HepG2 (cell line): ENCODE data around the gene CNBD2. TPM values are rescaled to one million over a fixed set of nuclear protein-coding genes. Genes with fewer than 3 reads are reported as not detected.
A peak's percentile ranks its signal among the peaks of the same experiment; 100 is the strongest.
"Not testable (repeated sequence)": the region's sequence is repeated elsewhere in the genome, so short reads cannot be mapped to it uniquely, and the experiment has no call there.

Source experiments
- ATAC-seq: fragments of 200-7000 bp; cut with Tn5 transposase; 3 replicates; pipeline ENCODE4 v1.9.1; 2020; ENCODE audit warnings: mild to moderate bottlenecking, moderate library complexity
- BruUV-seq: library from RNA; stranded (reverse); fragments of 400-500 nt; replicated peaks from 2 replicates; lab custom pipeline; 2021; lab: Mats Ljungman, UMichigan
- CTCF ChIA-PET: fragments of 300-600 bp; formaldehyde crosslinking; extraction: SDS; loops from one replicate; lab custom pipeline; 2021; ENCODE audit warnings: low total read pairs, inconsistent platforms, low intra/inter-chr PET ratio; lab: Yijun Ruan, JAX
- POLR2A ChIA-PET: fragments of 350-600 bp; sonication (Branson Sonifier 250); formaldehyde crosslinking; loops from one replicate; lab custom pipeline; 2020; ENCODE audit warnings: antibody characterized with exemption, inconsistent platforms; lab: Yijun Ruan, JAX
- DNase-seq: peaks from one replicate; pipeline ENCODE4 v3.0.0-alpha.2; 2015; ENCODE audit warnings: low spot score
- FAIRE-seq: peaks from 3 replicates; lab custom pipeline; 2011; peaks lifted over from hg19 to GRCh38; lab: Jason Lieb, UNC
- H2AFZ ChIP-seq: one replicate; pipeline ENCODE4 v1.6.1; 2011; ENCODE audit warnings: low read length, inconsistent platforms
- H3K27ac ChIP-seq: fragments of 300-600 bp; 3 replicates; pipeline ENCODE4 v1.8.0; 2011; ENCODE audit warnings: mixed run types, mild to moderate bottlenecking, mixed read lengths, low read length, inconsistent platforms; ENCODE audit not compliant: insufficient read depth; ENCODE audit errors: extremely low read length
- H3K27me3 ChIP-seq, 2 experiments: fragments of 200-600 bp in 1 of 2; 2 replicates in 1 of 2; 3 replicates in 1 of 2; pipeline versions ENCODE4 v1.6.0 to v1.8.0; 2011; ENCODE audit warnings: low read length in 2 of 2, mild to moderate bottlenecking in 2 of 2, moderate library complexity in 2 of 2, inconsistent platforms in 1 of 2; ENCODE audit not compliant: insufficient read depth in 2 of 2, control insufficient read depth in 1 of 2
- H3K36me3 ChIP-seq, 2 experiments: fragments of 200-600 bp in 1 of 2; replicated peaks in 1 of 2; 2 replicates in 1 of 2; 3 replicates in 1 of 2; pipeline versions ENCODE4 v1.5.1 to v1.8.0; 2011; ENCODE audit warnings: low read length in 2 of 2, inconsistent platforms in 1 of 2; ENCODE audit not compliant: insufficient read depth in 2 of 2, control insufficient read depth in 1 of 2
- H3K4me1 ChIP-seq: 2 replicates; pipeline ENCODE4 v1.5.1; 2012; ENCODE audit warnings: low read length, inconsistent platforms; ENCODE audit not compliant: insufficient read depth
- H3K4me2 ChIP-seq: 2 replicates; pipeline ENCODE4 v1.6.0; 2011; ENCODE audit warnings: low read depth, low read length, inconsistent platforms
- H3K4me3 ChIP-seq, 3 experiments: fragments of 200-600 bp in 1 of 3; sonication (generic), shearing (Covaris generic) in 1 of 3; replicated peaks in 1 of 3; 2 replicates each; pipeline ENCODE4 v1.5.1; 2011 to 2016; ENCODE audit warnings: low read length in 3 of 3, inconsistent platforms in 2 of 3, low read depth in 2 of 3, mild to moderate bottlenecking in 2 of 3, control low read depth in 1 of 3, mixed read lengths in 1 of 3; ENCODE audit not compliant: insufficient read depth in 1 of 3
- H3K79me2 ChIP-seq: one replicate; pipeline ENCODE4 v1.6.1; 2011; ENCODE audit warnings: low read length, inconsistent platforms; ENCODE audit not compliant: insufficient read depth
- H3K9ac ChIP-seq: 2 replicates; pipeline ENCODE4 v1.6.0; 2011; ENCODE audit warnings: mild to moderate bottlenecking, low read depth, low read length, inconsistent platforms; ENCODE audit not compliant: insufficient read depth
- H3K9me3 ChIP-seq: 2 replicates; pipeline ENCODE4 v1.5.1; 2012; ENCODE audit warnings: mild to moderate bottlenecking, low read length
- H4K20me1 ChIP-seq: 2 replicates; pipeline ENCODE4 v1.6.0; 2011; ENCODE audit warnings: inconsistent platforms, mild to moderate bottlenecking, low read length, moderate library complexity; ENCODE audit not compliant: insufficient read depth
- ARNT2 ChIP-seq: sonication (generic); formaldehyde crosslinking; IDR thresholded peaks from 2 replicates; pipeline ENCODE4 v1.8.0; 2022; ENCODE audit warnings: mild to moderate bottlenecking, low read depth, missing genetic modification reagents, moderate library complexity
- CHCHD3 ChIP-seq: sonication (generic); formaldehyde crosslinking; IDR thresholded peaks from 2 replicates; pipeline ENCODE4 v1.8.0; 2022; ENCODE audit warnings: mild to moderate bottlenecking, missing genetic modification reagents, moderate library complexity
- KAT7 ChIP-seq: IDR thresholded peaks from 2 replicates; pipeline ENCODE4 v1.6.1; 2018; ENCODE audit warnings: borderline replicate concordance, missing compliant biosample characterization
- KLF16 ChIP-seq, 2 experiments: sonication (generic) in 1 of 2; formaldehyde crosslinking in 1 of 2; IDR thresholded peaks; 2 replicates each; pipeline versions ENCODE4 v1.6.1 to v1.8.0; 2016 to 2023; ENCODE audit warnings: missing genetic modification reagents in 2 of 2, missing compliant biosample characterization in 1 of 2
- SP1 ChIP-seq, 2 experiments: fragments of 450-650 bp in 1 of 2; sonication (generic) in 1 of 2; formaldehyde crosslinking in 1 of 2; IDR thresholded peaks; 2 replicates each; pipeline versions ENCODE4 v1.4.0 to v1.6.1; 2016 to 2020; ENCODE audit warnings: missing genetic modification reagents in 1 of 2
- SSRP1 ChIP-seq: IDR thresholded peaks from 2 replicates; pipeline ENCODE4 v1.6.1; 2016; ENCODE audit warnings: control low read depth
- ZC3H13 ChIP-seq: sonication (generic); formaldehyde crosslinking; IDR thresholded peaks from 2 replicates; pipeline ENCODE4 v1.8.1; 2023; ENCODE audit warnings: mild to moderate bottlenecking, missing genetic modification reagents, moderate library complexity
- ZNF274 ChIP-seq: sonication (generic); formaldehyde crosslinking; IDR thresholded peaks from 2 replicates; pipeline ENCODE4 v1.5.1; 2020; ENCODE audit warnings: mild to moderate bottlenecking, missing genetic modification reagents
- ZNF501 ChIP-seq: sonication (generic); formaldehyde crosslinking; IDR thresholded peaks from 2 replicates; pipeline ENCODE4 v1.5.1; 2020; ENCODE audit warnings: mild to moderate bottlenecking, moderate library complexity, missing genetic modification reagents
- ZNF781 ChIP-seq: sonication (generic); formaldehyde crosslinking; IDR thresholded peaks from 2 replicates; pipeline ENCODE4 v1.5.1; 2020; ENCODE audit warnings: borderline replicate concordance, mild to moderate bottlenecking, missing genetic modification reagents; ENCODE audit errors: not compliant biosample characterization
- ZNF790 ChIP-seq: sonication (generic); formaldehyde crosslinking; IDR thresholded peaks from 2 replicates; pipeline ENCODE4 v1.8.0; 2022; ENCODE audit warnings: missing genetic modification reagents, mild to moderate bottlenecking, borderline replicate concordance
- ZNF883 ChIP-seq: sonication (generic); formaldehyde crosslinking; IDR thresholded peaks from 2 replicates; pipeline ENCODE4 v1.5.1; 2020; ENCODE audit warnings: mild to moderate bottlenecking, missing genetic modification reagents; ENCODE audit errors: not compliant biosample characterization
- WGBS: methylation state at CpG from one replicate; pipeline ENCODE4 v1.1.6; 2017; ENCODE audit warnings: low lambda C conversion rate; 5-methylcytosine and 5-hydroxymethylcytosine counted together
- in situ Hi-C: cut with HindIII; loops from 2 replicates; pipeline ENCODE4 v1.10.0; 2017; ENCODE audit warnings: low pct_unique_long_range_greater_than_20kb; ENCODE audit not compliant: extremely low pct_ligation_motif_present
- intact Hi-C: fragments of 100-400 bp; cut with micrococcal nuclease; formaldehyde crosslinking; loops from one replicate; pipeline ENCODE4 v1.10.0; 2022; ENCODE audit not compliant: unreplicated experiment
- polyA plus RNA-seq, 8 experiments: library from polyadenylated mRNA; depleted of rRNA in 3 of 8; stranded (reverse) in 7 of 8; unstranded in 1 of 8; fragments of >200 nt; fragmentation: Illumina TruSeq in 4 of 8; extraction: Trizol in 4 of 8; gene quantifications; 2 replicates each; pipeline versions ENCODE4 v1.2.1 to v1.2.3, GENCODE V29; 2011 to 2016; ENCODE audit warnings: low read depth in 4 of 8, missing spikeins in 1 of 8, mixed read lengths in 1 of 8; ENCODE audit not compliant: insufficient read depth in 1 of 8
- total RNA-seq, 5 experiments: library from RNA; depleted of rRNA; stranded (reverse); fragments of >200 nt; fragmentation: Illumina TruSeq; extraction: Trizol; gene quantifications; 2 replicates each; pipeline ENCODE4 v1.2.3, GENCODE V29; 2016; ENCODE audit warnings: low read depth in 1 of 5
- TF ChIP-seq, protein P1 (sequence below): sonication (generic); formaldehyde crosslinking; IDR thresholded peaks from 2 replicates; pipeline ENCODE4 v1.5.1; 2020; ENCODE audit warnings: mild to moderate bottlenecking, missing genetic modification reagents, moderate library complexity
- TF ChIP-seq, protein P2 (sequence below): sonication (generic); formaldehyde crosslinking; conservative IDR thresholded peaks from 2 replicates; pipeline ENCODE4 v1.8.0; 2022; ENCODE audit warnings: mild to moderate bottlenecking, moderate library complexity, missing genetic modification reagents
- TF ChIP-seq, protein P3 (sequence below): sonication (generic); formaldehyde crosslinking; IDR thresholded peaks from 2 replicates; pipeline ENCODE4 v1.4.0; 2020; ENCODE audit warnings: missing genetic modification reagents

Gene CNBD2
- total and polyA plus RNA-seq, 2 of the 13 experiments (the other 11 are each of a cell fraction or from before 2014, with no cell fraction given) = 12.4 to 22.8 TPM

DNA sequence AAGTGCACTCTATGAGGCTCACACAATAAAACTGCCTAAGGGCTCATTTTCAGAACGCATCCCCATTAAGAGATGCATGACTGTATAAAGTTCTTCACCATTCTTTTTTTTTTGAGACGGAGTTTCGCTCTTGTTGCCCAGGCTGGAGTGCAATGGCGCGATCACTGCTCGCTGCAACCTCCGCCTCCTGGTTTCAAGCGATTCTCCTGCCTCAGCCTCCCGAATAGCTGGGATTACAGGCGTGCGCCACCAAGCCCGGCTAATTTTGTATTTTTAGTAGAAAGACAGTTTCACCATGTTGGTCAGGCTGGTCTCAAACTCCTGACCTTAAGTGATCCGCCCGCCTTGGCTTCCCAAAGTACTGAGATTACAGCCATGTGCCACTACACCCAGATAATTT, 16.3 kb upstream of the CNBD2 start:
- peaks cover 30% of the 10 kb centered on the region for H3K4me1 ChIP-seq
- H3K36me3 ChIP-seq; H3K27ac ChIP-seq; H3K9me3 ChIP-seq; DNase-seq; ATAC-seq; H4K20me1 ChIP-seq; H2AFZ ChIP-seq; H3K27me3 ChIP-seq; FAIRE-seq; intact Hi-C loops; in situ Hi-C loops; BruUV-seq; TF ChIP-seq SP1 (IDR thresholded peaks at IDR 0.05): not testable (repeated sequence)
- H3K79me2 ChIP-seq = peaks cover 18% of the 10 kb centered on the region
- ChIA-PET CTCF (interaction anchor here (1.0 kb wide), 1 partner anchor 19 kb away, joined by 5 read pairs; no protein-coding TSS in a partner anchor), POLR2A (interaction anchor here (2.4 to 4.3 kb wide), 3 partner anchors 41 to 412 kb away, joined by 6 to 72 read pairs (median 14); partner anchors contain the start of gene RBM39)
- 96% methylated on average over 14 of the region's 14 CpGs for WGBS
- peak overlapping the region in 2 of 3 experiments; percentile 86 to 99; a peak in 3 of 6 replicates for H3K4me3 ChIP-seq
- peak overlapping the region; percentile 99; the same call in 1 of the 2 replicates for H3K9ac ChIP-seq
- H3K4me2 ChIP-seq = peak overlapping the region; percentile 87
- TF ChIP-seq KLF16 (CRISPR knock-in tag; IDR thresholded peaks at IDR 0.05) (0 out of 4 replicates have a peak, but pooled peaks of 1 of the 2 experiments have one; percentile 3), ZNF781 (CRISPR knock-in tag) (peak; percentile 30), ZNF274 (CRISPR knock-in tag) (0 out of 2 replicates have a peak, but pooled peaks have one; percentile 20), ZNF501 (CRISPR knock-in tag) (peak; percentile 52; the same call in 1 of the 2 replicates), ZC3H13 (CRISPR knock-in tag) (peak; percentile 50; the same call in 1 of the 2 replicates), SP1 (CRISPR knock-in tag; IDR thresholded peaks at IDR 0.05) (0 out of 2 replicates have a peak, but pooled peaks have one; percentile 21), KAT7 (0 out of 2 replicates have a peak, but pooled peaks have one; percentile 53), ZNF883 (CRISPR knock-in tag) (peak; percentile 64), CHCHD3 (peak; percentile 20; the same call in 1 of the 2 replicates), SSRP1 (CRISPR knock-in tag) (peak; percentile 31; the same call in 1 of the 2 replicates), ZNF790 (CRISPR knock-in tag) (peak; percentile 19; the same call in 1 of the 2 replicates), ARNT2 (peak; percentile 15; the same call in 1 of the 2 replicates)
- TF ChIP-seq, protein P1, sequence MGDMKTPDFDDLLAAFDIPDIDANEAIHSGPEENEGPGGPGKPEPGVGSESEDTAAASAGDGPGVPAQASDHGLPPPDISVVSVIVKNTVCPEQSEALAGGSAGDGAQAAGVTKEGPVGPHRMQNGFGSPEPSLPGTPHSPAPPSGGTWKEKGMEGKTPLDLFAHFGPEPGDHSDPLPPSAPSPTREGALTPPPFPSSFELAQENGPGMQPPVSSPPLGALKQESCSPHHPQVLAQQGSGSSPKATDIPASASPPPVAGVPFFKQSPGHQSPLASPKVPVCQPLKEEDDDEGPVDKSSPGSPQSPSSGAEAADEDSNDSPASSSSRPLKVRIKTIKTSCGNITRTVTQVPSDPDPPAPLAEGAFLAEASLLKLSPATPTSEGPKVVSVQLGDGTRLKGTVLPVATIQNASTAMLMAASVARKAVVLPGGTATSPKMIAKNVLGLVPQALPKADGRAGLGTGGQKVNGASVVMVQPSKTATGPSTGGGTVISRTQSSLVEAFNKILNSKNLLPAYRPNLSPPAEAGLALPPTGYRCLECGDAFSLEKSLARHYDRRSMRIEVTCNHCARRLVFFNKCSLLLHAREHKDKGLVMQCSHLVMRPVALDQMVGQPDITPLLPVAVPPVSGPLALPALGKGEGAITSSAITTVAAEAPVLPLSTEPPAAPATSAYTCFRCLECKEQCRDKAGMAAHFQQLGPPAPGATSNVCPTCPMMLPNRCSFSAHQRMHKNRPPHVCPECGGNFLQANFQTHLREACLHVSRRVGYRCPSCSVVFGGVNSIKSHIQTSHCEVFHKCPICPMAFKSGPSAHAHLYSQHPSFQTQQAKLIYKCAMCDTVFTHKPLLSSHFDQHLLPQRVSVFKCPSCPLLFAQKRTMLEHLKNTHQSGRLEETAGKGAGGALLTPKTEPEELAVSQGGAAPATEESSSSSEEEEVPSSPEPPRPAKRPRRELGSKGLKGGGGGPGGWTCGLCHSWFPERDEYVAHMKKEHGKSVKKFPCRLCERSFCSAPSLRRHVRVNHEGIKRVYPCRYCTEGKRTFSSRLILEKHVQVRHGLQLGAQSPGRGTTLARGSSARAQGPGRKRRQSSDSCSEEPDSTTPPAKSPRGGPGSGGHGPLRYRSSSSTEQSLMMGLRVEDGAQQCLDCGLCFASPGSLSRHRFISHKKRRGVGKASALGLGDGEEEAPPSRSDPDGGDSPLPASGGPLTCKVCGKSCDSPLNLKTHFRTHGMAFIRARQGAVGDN (CRISPR knock-in tag) = peak; percentile 46
- TF ChIP-seq, protein P2, sequence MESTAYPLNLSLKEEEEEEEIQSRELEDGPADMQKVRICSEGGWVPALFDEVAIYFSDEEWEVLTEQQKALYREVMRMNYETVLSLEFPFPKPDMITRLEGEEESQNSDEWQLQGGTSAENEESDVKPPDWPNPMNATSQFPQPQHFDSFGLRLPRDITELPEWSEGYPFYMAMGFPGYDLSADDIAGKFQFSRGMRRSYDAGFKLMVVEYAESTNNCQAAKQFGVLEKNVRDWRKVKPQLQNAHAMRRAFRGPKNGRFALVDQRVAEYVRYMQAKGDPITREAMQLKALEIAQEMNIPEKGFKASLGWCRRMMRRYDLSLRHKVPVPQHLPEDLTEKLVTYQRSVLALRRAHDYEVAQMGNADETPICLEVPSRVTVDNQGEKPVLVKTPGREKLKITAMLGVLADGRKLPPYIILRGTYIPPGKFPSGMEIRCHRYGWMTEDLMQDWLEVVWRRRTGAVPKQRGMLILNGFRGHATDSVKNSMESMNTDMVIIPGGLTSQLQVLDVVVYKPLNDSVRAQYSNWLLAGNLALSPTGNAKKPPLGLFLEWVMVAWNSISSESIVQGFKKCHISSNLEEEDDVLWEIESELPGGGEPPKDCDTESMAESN = peak; percentile 48; the same call in 1 of the 2 replicates
- TF ChIP-seq, protein P3, sequence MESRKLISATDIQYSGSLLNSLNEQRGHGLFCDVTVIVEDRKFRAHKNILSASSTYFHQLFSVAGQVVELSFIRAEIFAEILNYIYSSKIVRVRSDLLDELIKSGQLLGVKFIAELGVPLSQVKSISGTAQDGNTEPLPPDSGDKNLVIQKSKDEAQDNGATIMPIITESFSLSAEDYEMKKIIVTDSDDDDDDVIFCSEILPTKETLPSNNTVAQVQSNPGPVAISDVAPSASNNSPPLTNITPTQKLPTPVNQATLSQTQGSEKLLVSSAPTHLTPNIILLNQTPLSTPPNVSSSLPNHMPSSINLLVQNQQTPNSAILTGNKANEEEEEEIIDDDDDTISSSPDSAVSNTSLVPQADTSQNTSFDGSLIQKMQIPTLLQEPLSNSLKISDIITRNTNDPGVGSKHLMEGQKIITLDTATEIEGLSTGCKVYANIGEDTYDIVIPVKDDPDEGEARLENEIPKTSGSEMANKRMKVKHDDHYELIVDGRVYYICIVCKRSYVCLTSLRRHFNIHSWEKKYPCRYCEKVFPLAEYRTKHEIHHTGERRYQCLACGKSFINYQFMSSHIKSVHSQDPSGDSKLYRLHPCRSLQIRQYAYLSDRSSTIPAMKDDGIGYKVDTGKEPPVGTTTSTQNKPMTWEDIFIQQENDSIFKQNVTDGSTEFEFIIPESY (CRISPR knock-in tag) = peak; percentile 64
